ENCODE data around the gene CAMTA1.

CAMTA1 gene

GRCh38 chr1:7009741-7010525, 224.7 kb downstream of the CAMTA1 start:
- no peaks in the 10 kb centered on the region for H3K9me3 ChIP-seq (ENCODE audit: control insufficient read depth, insufficient read depth, low read length)
- H3K36me3 ChIP-seq (ENCODE audit: control insufficient read depth, insufficient read depth, low read length): no peaks in the 10 kb centered on the region
- H3K27ac ChIP-seq (ENCODE audit: low read depth, low read length): no peak overlapping the region
- no peaks in the 10 kb centered on the region for H3K27me3 ChIP-seq (ENCODE audit: control insufficient read depth, insufficient read depth, low read length)
- no peaks in the 10 kb centered on the region for H3K4me1 ChIP-seq (ENCODE audit: control insufficient read depth, insufficient read depth, low read length)
- no peak overlapping the region for H3K9ac ChIP-seq (ENCODE audit: low read depth, low read length)
- no peak overlapping the region for H3K4me3 ChIP-seq (ENCODE audit: low read depth, low read length)

DNA sequence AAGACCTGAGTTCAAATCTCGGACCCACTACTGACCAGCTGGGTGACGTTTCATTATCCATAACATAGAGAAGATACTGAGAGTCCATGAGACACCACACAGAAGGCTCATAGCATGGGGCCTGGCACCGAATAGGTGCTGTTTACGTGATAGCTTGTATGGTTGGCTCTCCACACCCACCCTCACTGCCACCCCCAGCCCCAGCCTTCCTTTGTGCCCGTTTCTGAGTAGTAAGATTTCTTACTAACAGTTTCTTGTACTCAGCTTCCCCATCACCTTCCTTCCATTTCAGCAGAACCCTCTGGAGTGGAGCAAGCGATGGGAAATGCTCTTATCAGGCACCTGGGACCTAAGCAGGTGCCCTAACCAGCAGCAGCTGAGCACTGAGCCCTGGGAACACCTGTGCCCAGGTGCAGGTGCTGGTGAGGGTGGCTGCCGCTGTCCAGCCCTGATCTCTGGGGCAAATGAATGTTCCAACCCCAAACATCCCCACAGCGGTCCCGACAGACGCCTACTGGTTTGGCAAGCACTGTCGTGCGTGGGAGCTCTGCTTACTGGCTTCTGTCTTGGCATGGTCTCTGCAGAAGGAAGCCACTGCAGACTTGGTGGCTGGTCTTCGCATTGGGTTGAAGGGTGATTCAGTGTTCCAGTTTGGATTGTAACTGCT, 225.4 kb downstream of the CAMTA1 start:
- Histone ChIP-seq H3K27ac (ENCODE audit: low read depth, low read length) (no peak overlapping the region), H3K9ac (ENCODE audit: low read depth, low read length) (no peak overlapping the region), H3K9me3 (ENCODE audit: control insufficient read depth, insufficient read depth, low read length) (no peaks in the 10 kb centered on the region), H3K27me3 (ENCODE audit: control insufficient read depth, insufficient read depth, low read length) (no peaks in the 10 kb centered on the region), H3K36me3 (ENCODE audit: control insufficient read depth, insufficient read depth, low read length) (no peaks in the 10 kb centered on the region), H3K4me1 (ENCODE audit: control insufficient read depth, insufficient read depth, low read length) (no peaks in the 10 kb centered on the region), H3K4me3 (ENCODE audit: low read depth, low read length) (no peak overlapping the region)

- H3K9me3 ChIP-seq (ENCODE audit: control insufficient read depth, insufficient read depth, low read length): no peaks in the 10 kb centered on the region
- no peaks in the 10 kb centered on the region for H3K4me1 ChIP-seq (ENCODE audit: control insufficient read depth, insufficient read depth, low read length)
- H3K4me3 ChIP-seq (ENCODE audit: low read depth, low read length): no peak overlapping the region
- H3K27ac ChIP-seq (ENCODE audit: low read depth, low read length): no peak overlapping the region
- H3K36me3 ChIP-seq (ENCODE audit: control insufficient read depth, insufficient read depth, low read length): no peaks in the 10 kb centered on the region
- H3K27me3 ChIP-seq (ENCODE audit: control insufficient read depth, insufficient read depth, low read length): no peaks in the 10 kb centered on the region
- H3K9ac ChIP-seq (ENCODE audit: low read depth, low read length): no peak overlapping the region
Observed at GRCh38 chr1:7011826-7012225, 226.6 kb downstream of the CAMTA1 start.

DNA sequence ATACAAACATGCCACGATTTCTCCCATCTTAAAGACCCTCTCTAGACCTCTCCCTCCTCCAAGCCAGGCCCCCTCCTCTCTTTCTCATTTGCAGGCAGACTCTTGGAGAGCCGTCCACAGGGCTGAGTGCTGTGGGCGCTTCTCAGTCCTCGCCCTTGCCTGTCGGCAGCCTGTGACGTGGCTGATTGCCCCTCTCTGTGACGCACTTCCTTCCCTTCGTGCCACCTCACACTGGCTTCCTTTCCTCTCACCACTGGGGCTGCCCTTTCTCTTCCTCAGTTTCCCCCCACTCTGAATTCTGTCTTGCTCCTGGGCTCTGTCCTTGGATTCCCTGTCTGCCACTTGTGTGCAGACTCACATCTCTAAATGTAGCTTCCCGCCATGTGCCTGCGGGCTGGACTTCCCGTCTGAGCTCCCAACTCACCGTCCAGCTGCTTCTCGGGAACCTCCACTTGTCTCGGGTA, 227.2 kb downstream of the CAMTA1 start:
- Histone ChIP-seq H3K9me3 (ENCODE audit: control insufficient read depth, insufficient read depth, low read length) (no peaks in the 10 kb centered on the region), H3K36me3 (ENCODE audit: control insufficient read depth, insufficient read depth, low read length) (no peaks in the 10 kb centered on the region), H3K4me1 (ENCODE audit: control insufficient read depth, insufficient read depth, low read length) (no peaks in the 10 kb centered on the region), H3K9ac (ENCODE audit: low read depth, low read length) (no peak overlapping the region), H3K27ac (ENCODE audit: low read depth, low read length) (no peak overlapping the region), H3K4me3 (ENCODE audit: low read depth, low read length) (no peak overlapping the region), H3K27me3 (ENCODE audit: control insufficient read depth, insufficient read depth, low read length) (no peaks in the 10 kb centered on the region)

GRCh38 chr1:7013833-7014639, 228.8 kb downstream of the CAMTA1 start:
- Histone ChIP-seq H3K27ac (ENCODE audit: low read depth, low read length) (no peak overlapping the region), H3K36me3 (ENCODE audit: control insufficient read depth, insufficient read depth, low read length) (no peaks in the 10 kb centered on the region), H3K4me3 (ENCODE audit: low read depth, low read length) (no peak overlapping the region), H3K27me3 (ENCODE audit: control insufficient read depth, insufficient read depth, low read length) (no peaks in the 10 kb centered on the region), H3K4me1 (ENCODE audit: control insufficient read depth, insufficient read depth, low read length) (no peaks in the 10 kb centered on the region), H3K9me3 (ENCODE audit: control insufficient read depth, insufficient read depth, low read length) (no peaks in the 10 kb centered on the region), H3K9ac (ENCODE audit: low read depth, low read length) (no peak overlapping the region)

- H3K4me3 ChIP-seq (ENCODE audit: low read depth, low read length): no peak overlapping the region
- H3K27ac ChIP-seq (ENCODE audit: low read depth, low read length): no peak overlapping the region
- H3K4me1 ChIP-seq (ENCODE audit: control insufficient read depth, insufficient read depth, low read length): no peaks in the 10 kb centered on the region
- H3K9me3 ChIP-seq (ENCODE audit: control insufficient read depth, insufficient read depth, low read length): no peaks in the 10 kb centered on the region
- H3K9ac ChIP-seq (ENCODE audit: low read depth, low read length): no peak overlapping the region
- no peaks in the 10 kb centered on the region for H3K36me3 ChIP-seq (ENCODE audit: control insufficient read depth, insufficient read depth, low read length)
- H3K27me3 ChIP-seq (ENCODE audit: control insufficient read depth, insufficient read depth, low read length): no peaks in the 10 kb centered on the region
Observed at GRCh38 chr1:7014640-7014930, 229.3 kb downstream of the CAMTA1 start.

DNA sequence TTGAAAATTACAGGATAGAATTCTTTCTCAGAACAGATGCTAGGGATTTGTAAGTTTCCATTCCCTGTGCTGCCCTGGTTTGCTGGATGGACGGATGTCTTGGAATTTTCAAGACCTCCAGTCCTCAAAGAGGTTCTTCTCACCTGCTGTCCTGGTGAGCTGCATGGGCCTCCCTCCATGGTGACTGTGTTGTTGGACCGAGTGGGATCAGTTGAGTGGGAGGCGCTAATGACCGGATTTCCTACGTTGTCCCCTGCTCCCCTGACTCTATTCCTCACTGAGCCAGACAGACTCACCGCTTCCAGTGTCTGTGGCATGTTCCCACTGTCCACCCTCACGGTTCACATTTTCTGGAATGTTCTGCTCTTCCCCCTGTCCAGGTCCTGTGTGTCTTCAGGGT, 229.8 kb downstream of the CAMTA1 start:
- Histone ChIP-seq H3K4me1 (ENCODE audit: control insufficient read depth, insufficient read depth, low read length) (no peaks in the 10 kb centered on the region), H3K9ac (ENCODE audit: low read depth, low read length) (no peak overlapping the region), H3K9me3 (ENCODE audit: control insufficient read depth, insufficient read depth, low read length) (no peaks in the 10 kb centered on the region), H3K27me3 (ENCODE audit: control insufficient read depth, insufficient read depth, low read length) (no peaks in the 10 kb centered on the region), H3K27ac (ENCODE audit: low read depth, low read length) (no peak overlapping the region), H3K36me3 (ENCODE audit: control insufficient read depth, insufficient read depth, low read length) (no peaks in the 10 kb centered on the region), H3K4me3 (ENCODE audit: low read depth, low read length) (no peak overlapping the region)

DNA sequence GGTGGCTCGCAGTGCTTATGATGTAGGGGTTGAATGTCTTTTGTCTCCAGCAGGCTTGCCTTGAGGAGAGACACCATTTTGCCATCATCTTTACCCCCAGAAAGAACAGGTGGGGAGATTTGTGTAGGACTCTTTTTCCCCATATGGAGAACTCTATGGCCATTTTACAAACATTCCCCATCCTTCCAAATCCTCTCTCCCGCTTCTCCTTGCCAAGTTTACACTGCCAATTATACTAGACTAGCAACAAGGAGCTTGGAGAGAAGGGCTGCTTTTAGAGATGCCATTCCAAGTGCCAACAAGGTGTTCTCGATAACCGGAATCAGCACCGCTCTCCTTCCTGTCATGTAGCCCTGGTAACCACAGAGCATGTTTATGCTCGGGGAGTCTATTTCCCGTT, 233.1 kb downstream of the CAMTA1 start:
- no peak overlapping the region for H3K27ac ChIP-seq (ENCODE audit: low read depth, low read length)
- H3K36me3 ChIP-seq (ENCODE audit: control insufficient read depth, insufficient read depth, low read length): no peaks in the 10 kb centered on the region
- H3K9me3 ChIP-seq (ENCODE audit: control insufficient read depth, insufficient read depth, low read length): no peaks in the 10 kb centered on the region
- H3K4me3 ChIP-seq (ENCODE audit: low read depth, low read length): no peak overlapping the region
- no peaks in the 10 kb centered on the region; the same call in 1 of the 2 replicates for H3K4me1 ChIP-seq (ENCODE audit: control insufficient read depth, insufficient read depth, low read length)
- no peak overlapping the region for H3K9ac ChIP-seq (ENCODE audit: low read depth, low read length)
- H3K27me3 ChIP-seq (ENCODE audit: control insufficient read depth, insufficient read depth, low read length): no peaks in the 10 kb centered on the region

- H3K27ac ChIP-seq (ENCODE audit: low read depth, low read length): no peak overlapping the region
- no peaks in the 10 kb centered on the region for H3K9me3 ChIP-seq (ENCODE audit: control insufficient read depth, insufficient read depth, low read length)
- H3K27me3 ChIP-seq (ENCODE audit: control insufficient read depth, insufficient read depth, low read length): no peaks in the 10 kb centered on the region
- H3K4me1 ChIP-seq (ENCODE audit: control insufficient read depth, insufficient read depth, low read length): no peaks in the 10 kb centered on the region; the same call in 1 of the 2 replicates
- H3K9ac ChIP-seq (ENCODE audit: low read depth, low read length): no peak overlapping the region
- H3K36me3 ChIP-seq (ENCODE audit: control insufficient read depth, insufficient read depth, low read length): no peaks in the 10 kb centered on the region
- no peak overlapping the region for H3K4me3 ChIP-seq (ENCODE audit: low read depth, low read length)
Observed at GRCh38 chr1:7018826-7019225, 233.6 kb downstream of the CAMTA1 start.

DNA sequence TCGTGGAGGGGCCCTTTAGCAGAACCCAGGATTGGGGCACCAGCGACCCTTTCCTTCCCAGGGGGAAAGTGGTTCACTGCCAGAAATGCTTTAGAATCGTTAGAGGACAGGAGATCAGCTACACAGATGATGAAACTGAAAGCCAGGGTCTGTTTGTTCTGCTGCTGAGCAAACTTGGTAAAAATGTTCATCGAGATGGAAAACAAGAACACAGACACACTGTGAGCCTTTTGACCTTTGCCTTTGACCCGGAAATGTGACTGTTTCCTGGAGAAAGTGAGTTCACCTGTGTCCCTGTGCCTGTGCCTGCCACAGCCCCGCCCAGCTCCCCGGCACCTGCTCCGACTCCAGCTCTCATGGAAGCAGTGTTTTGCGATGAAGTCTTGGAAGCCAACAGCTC, 234.3 kb downstream of the CAMTA1 start:
- H3K27me3 ChIP-seq (ENCODE audit: control insufficient read depth, insufficient read depth, low read length): no peaks in the 10 kb centered on the region
- no peak overlapping the region for H3K27ac ChIP-seq (ENCODE audit: low read depth, low read length)
- no peaks in the 10 kb centered on the region; the same call in 1 of the 2 replicates for H3K4me1 ChIP-seq (ENCODE audit: control insufficient read depth, insufficient read depth, low read length)
- H3K36me3 ChIP-seq (ENCODE audit: control insufficient read depth, insufficient read depth, low read length): no peaks in the 10 kb centered on the region
- no peaks in the 10 kb centered on the region for H3K9me3 ChIP-seq (ENCODE audit: control insufficient read depth, insufficient read depth, low read length)
- H3K4me3 ChIP-seq (ENCODE audit: low read depth, low read length): no peak overlapping the region
- H3K9ac ChIP-seq (ENCODE audit: low read depth, low read length): no peak overlapping the region

- no peaks in the 10 kb centered on the region; the same call in 1 of the 2 replicates for H3K4me1 ChIP-seq (ENCODE audit: control insufficient read depth, insufficient read depth, low read length)
- no peak overlapping the region for H3K4me3 ChIP-seq (ENCODE audit: low read depth, low read length)
- no peaks in the 10 kb centered on the region for H3K36me3 ChIP-seq (ENCODE audit: control insufficient read depth, insufficient read depth, low read length)
- H3K27ac ChIP-seq (ENCODE audit: low read depth, low read length): no peak overlapping the region
- no peak overlapping the region for H3K9ac ChIP-seq (ENCODE audit: low read depth, low read length)
- H3K9me3 ChIP-seq (ENCODE audit: control insufficient read depth, insufficient read depth, low read length): no peaks in the 10 kb centered on the region
- no peaks in the 10 kb centered on the region for H3K27me3 ChIP-seq (ENCODE audit: control insufficient read depth, insufficient read depth, low read length)
Observed at GRCh38 chr1:7022058-7022457, 236.8 kb downstream of the CAMTA1 start.

All from HUES48 (cell line).